Omental fat pad (tissue), 4 donors: ENCODE results near the gene CTBP2. TPM values are rescaled to one million over a fixed set of nuclear protein-coding genes. Genes with fewer than 3 reads are reported as not detected.
"Not testable (repeated sequence)": the region's sequence is repeated elsewhere in the genome, so short reads cannot be mapped to it uniquely, and the experiment has no call there.

Experiments
- ATAC-seq: fragments of 150-250 bp; one replicate; pipeline ENCODE4 v1.9.1; 2016; ENCODE audit warnings: mild to moderate bottlenecking, moderate library complexity; ENCODE audit not compliant: low FRiP score
- DNase-seq: peaks from one replicate; pipeline ENCODE4 v3.0.0-alpha.2; 2019; ENCODE audit warnings: low spot score
- total RNA-seq, 4 donors: library from RNA; depleted of rRNA; stranded (reverse); fragments of >200 nt; gene quantifications; one replicate each; pipeline ENCODE4 v1.1.0, GENCODE V29; 2016
- TF ChIP-seq, protein P1 (sequence below), 3 donors: fragments of 450-650 bp; IDR thresholded peaks; one replicate each; pipeline ENCODE4 v1.5.1; 2016 to 2017; ENCODE audit warnings: antibody characterized with exemption in 3 of 3, mild to moderate bottlenecking in 3 of 3, moderate library complexity in 2 of 3

The CTBP2 gene
- total RNA-seq, 4 donors from 2014 or later: 29.4 to 58.6 (median 46.2) TPM

DNA sequence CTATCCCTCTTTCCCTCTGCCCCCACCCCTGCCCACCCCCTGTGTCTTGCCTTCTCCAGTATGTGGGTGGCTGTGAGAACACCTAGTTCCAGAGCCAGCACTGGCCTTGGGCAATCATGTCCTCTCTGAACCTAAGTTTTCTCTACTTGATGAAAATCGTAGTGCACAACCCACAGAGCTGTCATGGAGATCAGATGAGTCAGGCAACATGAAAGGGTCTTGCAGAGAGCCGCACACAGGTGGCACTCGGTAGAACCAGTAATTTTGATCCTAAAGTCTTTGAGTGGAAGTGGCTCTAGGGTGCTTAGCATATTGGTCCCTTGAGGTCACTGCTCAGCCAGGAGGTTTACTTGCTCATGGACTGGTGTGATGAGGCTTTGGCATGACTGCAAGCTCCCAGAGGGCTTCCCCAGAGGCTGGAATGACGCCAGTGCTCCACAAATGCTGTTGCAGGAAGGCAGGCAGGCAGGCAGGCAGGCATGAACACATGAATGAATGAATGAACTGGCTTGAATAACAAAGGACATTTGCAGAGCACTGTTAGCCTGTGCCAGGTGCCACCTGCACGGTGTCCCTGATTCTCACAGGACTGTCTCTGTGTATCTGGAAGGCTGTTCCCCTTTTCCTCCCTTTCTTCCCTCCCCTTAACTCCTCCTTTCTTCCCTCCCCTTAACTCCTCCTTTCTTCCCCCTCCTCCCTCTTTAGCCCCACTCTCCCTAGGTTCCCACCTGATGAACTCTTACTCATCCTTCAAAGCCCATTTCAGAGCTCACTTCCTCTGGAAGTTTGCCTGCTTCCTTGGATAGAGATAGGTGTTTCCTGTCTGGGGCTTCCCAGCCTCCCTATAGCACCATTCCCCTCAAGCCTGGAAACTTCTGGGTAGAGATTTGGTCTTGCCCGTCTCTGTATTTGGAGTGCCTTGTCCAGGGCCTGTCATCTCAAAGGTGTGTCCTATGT is 27.2 kb upstream of the CTBP2 start:
- no peak for DNase-seq
- TF ChIP-seq, protein P1, sequence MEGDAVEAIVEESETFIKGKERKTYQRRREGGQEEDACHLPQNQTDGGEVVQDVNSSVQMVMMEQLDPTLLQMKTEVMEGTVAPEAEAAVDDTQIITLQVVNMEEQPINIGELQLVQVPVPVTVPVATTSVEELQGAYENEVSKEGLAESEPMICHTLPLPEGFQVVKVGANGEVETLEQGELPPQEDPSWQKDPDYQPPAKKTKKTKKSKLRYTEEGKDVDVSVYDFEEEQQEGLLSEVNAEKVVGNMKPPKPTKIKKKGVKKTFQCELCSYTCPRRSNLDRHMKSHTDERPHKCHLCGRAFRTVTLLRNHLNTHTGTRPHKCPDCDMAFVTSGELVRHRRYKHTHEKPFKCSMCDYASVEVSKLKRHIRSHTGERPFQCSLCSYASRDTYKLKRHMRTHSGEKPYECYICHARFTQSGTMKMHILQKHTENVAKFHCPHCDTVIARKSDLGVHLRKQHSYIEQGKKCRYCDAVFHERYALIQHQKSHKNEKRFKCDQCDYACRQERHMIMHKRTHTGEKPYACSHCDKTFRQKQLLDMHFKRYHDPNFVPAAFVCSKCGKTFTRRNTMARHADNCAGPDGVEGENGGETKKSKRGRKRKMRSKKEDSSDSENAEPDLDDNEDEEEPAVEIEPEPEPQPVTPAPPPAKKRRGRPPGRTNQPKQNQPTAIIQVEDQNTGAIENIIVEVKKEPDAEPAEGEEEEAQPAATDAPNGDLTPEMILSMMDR (IDR thresholded peaks at IDR 0.05): no peak
- no peak for ATAC-seq

DNA sequence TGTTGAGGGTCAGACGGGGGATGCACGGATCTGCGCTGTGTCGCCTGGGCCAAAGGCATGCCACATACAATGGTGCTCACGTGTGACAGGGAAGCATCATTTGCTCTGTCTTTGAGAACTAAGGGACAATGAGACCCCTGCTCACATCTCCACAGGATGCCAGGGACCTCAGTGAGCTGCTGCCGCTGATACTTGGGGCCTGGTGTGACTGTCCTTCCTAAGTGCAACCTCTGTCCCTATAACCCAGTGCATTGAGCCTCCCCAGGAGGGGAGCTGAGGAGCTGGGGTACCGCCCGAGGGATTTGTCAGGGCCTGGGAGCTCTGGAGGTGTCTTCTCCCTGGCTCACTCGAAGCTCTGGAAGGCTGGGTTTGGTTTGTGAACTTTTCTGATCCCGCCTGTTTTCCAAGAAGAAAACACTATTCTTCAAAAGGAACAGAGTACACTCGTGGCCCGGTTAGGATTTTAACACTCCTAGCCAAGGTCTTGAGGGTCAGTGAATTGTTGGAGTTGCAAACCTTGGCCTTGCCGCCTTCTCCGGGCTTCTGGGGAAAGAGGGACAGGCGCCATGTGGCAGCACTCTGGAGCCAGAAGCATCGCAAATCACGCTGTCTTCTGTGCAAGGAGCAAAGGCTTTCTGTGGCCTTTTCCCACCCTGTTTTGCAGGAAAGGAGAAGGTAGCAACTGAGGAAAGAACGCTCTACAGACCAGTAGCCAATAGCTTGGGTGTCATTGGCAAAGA is 26.2 kb upstream of the CTBP2 start:
- ATAC-seq (no peak), DNase-seq (no peak)
- TF ChIP-seq, protein P1 (IDR thresholded peaks at IDR 0.05): no peak

DNA sequence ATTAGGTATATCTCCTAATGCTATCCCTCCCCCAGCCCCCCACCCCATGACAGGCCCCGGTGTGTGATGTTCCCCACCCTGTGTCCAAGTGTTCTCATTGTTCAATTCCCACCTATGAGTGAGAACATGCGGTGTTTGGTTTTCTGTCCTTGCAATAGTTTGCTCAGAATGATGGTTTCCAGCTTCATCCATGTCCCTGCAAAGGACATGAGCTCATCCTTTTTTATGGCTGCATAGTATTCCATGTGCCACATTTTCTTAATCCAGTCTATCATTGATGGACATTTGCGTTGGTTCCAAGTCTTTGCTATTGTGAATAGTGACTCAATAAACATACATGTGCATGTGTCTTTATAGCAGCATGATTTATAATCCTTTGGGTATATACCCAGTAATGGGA is 18.7 kb upstream of the CTBP2 start:
- not testable (repeated sequence) for DNase-seq, ATAC-seq

DNA sequence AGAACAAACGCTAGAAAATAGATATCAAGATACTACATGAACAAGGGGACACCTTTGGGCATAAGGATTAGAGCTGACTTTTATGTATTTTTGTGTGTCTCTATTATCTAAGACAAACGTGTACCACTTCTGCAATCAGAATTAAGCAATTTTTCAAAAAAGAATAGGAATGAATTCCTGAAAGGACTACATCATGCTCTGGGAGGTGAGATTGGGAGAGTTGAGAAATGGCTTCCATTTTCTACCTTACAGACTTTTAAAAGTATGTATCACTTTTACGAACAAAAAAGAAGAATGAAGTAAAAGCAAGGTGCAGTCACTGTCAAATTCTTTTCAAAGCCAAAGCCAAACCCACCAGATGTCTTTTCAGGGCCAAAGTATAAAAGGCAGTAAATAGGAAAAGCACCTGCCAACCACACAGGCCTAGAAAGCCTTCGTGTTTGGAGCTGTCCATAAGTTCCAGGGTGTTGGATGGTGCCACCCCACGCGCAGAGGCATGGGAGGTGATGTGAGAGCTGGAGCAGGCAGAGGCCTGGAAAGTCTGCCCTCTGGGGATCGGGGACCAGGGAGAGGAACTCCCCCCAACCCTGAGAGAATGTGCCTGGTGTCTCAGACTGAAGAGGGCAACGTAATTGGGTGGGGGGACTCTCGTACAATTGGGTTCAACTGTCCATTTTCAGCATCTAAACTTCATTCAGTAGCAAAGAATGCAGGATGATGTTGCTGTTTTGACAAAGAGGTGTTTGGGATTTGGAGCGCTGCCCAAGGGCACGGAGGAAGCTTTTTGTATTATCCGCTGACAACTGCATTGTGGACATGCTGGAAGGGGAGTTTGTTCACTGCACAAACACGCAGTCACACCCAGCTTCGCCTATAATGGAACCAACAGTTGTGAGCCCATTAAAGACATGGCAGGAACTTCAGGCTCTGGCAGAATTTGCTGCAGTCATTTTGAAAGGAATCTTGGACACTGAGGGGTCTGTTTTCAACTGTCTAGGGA is 17.6 kb upstream of the CTBP2 start:
- no peak for DNase-seq
- TF ChIP-seq, protein P1 (IDR thresholded peaks at IDR 0.05): no peak
- no peak for ATAC-seq

DNA sequence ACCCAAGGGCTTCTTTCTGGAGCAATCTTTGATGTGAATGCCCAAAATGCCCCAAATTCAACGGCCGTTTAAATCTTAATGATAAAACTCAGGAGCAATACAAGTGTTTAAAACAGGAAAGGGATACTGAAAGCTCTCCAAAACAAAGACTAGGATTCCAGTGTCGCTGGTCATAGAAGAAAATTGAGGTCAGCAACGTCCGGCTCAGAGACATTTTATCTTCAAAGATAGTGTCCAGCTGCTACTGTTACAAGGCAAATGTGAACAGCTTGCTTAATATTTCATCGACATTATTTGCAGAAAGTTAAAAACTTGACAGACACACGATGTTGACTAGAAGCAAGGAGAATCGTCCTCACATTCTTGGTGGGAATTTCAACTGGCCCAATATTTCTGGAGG is 15.4 kb upstream of the CTBP2 start:
- TF ChIP-seq, protein P1 (IDR thresholded peaks at IDR 0.05): no peak
- ATAC-seq (no peak), DNase-seq (no peak)

DNA sequence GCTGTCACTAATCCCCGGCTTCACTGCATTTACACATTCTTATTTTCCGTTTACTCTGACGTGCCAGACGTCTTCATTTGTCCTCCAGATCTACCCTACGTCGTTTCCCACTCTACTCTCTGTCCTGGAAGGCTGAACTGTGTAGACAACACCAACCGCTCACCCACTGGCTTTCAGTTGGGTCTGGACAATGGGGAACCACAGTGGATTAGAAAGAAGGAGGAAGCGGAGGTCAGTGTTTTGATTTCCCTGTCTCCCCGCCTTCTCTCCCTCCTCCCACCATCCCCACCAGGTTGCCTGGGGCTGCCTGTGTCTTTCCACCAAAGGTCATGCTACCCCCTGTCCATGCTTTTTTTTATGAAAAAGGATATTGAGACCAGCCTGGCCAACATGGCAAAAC is 14.0 kb upstream of the CTBP2 start:
- TF ChIP-seq, protein P1 (IDR thresholded peaks at IDR 0.05): no peak
- DNase-seq (no peak), ATAC-seq (no peak)
